Stomach (tissue), 4 donors: Measurements from ENCODE around the gene SPATA20.

Source experiments
- CTCF ChIP-seq, 7 experiments: fragments of 450-650 bp in 4 of 7; fragments of 200-600 bp in 3 of 7; sonication (generic) in 3 of 7; IDR thresholded peaks; one replicate each; pipeline ENCODE4 v1.5.1; 2016 to 2019; ENCODE audit warnings: antibody characterized with exemption in 7 of 7, control low read depth in 2 of 7, mild to moderate bottlenecking in 1 of 7
- EP300 ChIP-seq: sonication (generic); formaldehyde crosslinking; IDR thresholded peaks from one replicate; pipeline ENCODE4 v1.6.1; 2017; ENCODE audit warnings: antibody characterized with exemption
- POLR2A ChIP-seq, 4 donors: fragments of 450-650 bp; IDR thresholded peaks; one replicate each; pipeline ENCODE4 v1.6.1; 2016; ENCODE audit warnings: antibody characterized with exemption in 4 of 4, control low read depth in 2 of 4, mild to moderate bottlenecking in 1 of 4, moderate library complexity in 1 of 4
- POLR2AphosphoS5 ChIP-seq, 3 donors: sonication (generic); formaldehyde crosslinking; IDR thresholded peaks; one replicate each; pipeline ENCODE4 v1.6.1; 2016; ENCODE audit warnings: antibody characterized with exemption in 3 of 3

- TF ChIP-seq CTCF (IDR thresholded peaks at IDR 0.05): no peak
- TF ChIP-seq POLR2A (IDR thresholded peaks at IDR 0.05): no peak
- no peak for TF ChIP-seq POLR2AphosphoS5 (IDR thresholded peaks at IDR 0.05)
- TF ChIP-seq EP300: no peak
Measured at GRCh38 chr17:50602836-50603235, 55.9 kb downstream of the SPATA20 start.
